Measurements from ENCODE around the gene ITGA2B. TPM values are rescaled to one million over a fixed set of nuclear protein-coding genes. Genes with fewer than 3 reads are reported as not detected.
"Not testable (repeated sequence)": the region's sequence is repeated elsewhere in the genome, so short reads cannot be mapped to it uniquely, and the experiment has no call there.

The ITGA2B gene
- total RNA-seq, 1 donor from 2014 or later = 0.44 TPM

DNA sequence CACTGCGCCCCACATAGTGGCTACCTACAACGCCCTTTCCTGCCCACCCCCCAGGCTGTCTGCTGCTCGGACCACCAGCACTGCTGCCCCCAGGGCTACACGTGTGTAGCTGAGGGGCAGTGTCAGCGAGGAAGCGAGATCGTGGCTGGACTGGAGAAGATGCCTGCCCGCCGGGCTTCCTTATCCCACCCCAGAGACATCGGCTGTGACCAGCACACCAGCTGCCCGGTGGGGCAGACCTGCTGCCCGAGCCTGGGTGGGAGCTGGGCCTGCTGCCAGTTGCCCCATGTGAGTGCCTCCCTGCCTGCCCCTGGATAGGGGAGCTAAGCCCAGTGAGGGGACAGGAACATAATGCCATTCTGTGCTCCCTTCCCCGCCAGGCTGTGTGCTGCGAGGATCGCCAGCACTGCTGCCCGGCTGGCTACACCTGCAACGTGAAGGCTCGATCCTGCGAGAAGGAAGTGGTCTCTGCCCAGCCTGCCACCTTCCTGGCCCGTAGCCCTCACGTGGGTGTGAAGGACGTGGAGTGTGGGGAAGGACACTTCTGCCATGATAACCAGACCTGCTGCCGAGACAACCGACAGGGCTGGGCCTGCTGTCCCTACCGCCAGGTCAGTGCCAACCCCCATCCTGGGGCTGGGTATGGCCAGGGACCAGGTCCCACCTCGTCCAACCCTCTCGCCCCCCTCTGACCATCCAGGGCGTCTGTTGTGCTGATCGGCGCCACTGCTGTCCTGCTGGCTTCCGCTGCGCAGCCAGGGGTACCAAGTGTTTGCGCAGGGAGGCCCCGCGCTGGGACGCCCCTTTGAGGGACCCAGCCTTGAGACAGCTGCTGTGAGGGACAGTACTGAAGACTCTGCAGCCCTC is 37.3 kb downstream of the ITGA2B start:
- Mint-ChIP-seq H3K36me3 (ENCODE audit: low read depth) (peaks cover 7% of the 10 kb centered on the region), H3K27ac (no peak overlapping the region), H3K27me3 (ENCODE audit: insufficient read depth) (peaks cover 6% of the 10 kb centered on the region), H3K9me3 (no peaks in the 10 kb centered on the region), H3K4me1 (ENCODE audit: low read depth) (peaks cover 10% of the 10 kb centered on the region), H3K4me3 (peak overlapping the region; percentile 19)
- intact Hi-C loops (cut with micrococcal nuclease) = no loop called here
- no peak for DNase-seq (ENCODE audit: low spot score)

DNA sequence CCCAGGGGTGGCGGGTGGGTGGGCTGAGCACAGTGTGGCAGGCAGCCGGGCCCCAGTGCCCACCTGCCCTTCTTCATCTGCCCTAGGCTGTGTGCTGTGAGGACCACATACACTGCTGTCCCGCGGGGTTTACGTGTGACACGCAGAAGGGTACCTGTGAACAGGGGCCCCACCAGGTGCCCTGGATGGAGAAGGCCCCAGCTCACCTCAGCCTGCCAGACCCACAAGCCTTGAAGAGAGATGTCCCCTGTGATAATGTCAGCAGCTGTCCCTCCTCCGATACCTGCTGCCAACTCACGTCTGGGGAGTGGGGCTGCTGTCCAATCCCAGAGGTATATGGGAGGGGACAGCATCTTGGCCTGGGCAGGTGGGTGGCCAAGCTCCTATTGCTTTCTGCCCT is 38.0 kb downstream of the ITGA2B start:
- H3K4me1 Mint-ChIP-seq (ENCODE audit: low read depth) = peaks cover 10% of the 10 kb centered on the region
- H3K4me3 Mint-ChIP-seq = no peak overlapping the region
- H3K27me3 Mint-ChIP-seq (ENCODE audit: insufficient read depth) = peaks cover 6% of the 10 kb centered on the region
- H3K27ac Mint-ChIP-seq = no peak overlapping the region
- no peaks in the 10 kb centered on the region for H3K9me3 Mint-ChIP-seq
- no peak for DNase-seq (ENCODE audit: low spot score)
- intact Hi-C loops (cut with micrococcal nuclease) = no loop called here
- peaks cover 7% of the 10 kb centered on the region for H3K36me3 Mint-ChIP-seq (ENCODE audit: low read depth)

DNA sequence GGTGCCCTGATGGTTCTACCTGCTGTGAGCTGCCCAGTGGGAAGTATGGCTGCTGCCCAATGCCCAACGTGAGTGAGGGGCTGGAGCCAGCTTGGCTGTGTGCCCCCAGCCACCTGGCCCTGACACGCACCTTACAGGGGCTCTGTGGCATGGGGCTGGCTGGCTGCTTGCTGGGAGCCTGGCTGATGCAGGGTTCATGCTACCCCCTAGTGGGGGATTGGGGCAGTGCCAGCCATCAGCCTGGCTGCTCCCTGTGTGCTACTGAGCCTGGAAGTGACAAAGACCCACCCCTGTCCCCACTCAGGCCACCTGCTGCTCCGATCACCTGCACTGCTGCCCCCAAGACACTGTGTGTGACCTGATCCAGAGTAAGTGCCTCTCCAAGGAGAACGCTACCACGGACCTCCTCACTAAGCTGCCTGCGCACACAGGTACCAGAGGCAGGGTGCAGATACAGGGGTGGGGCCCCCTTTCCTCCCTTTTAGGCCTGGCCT is 38.7 kb downstream of the ITGA2B start:
- Mint-ChIP-seq H3K36me3 (ENCODE audit: low read depth) (peaks cover 7% of the 10 kb centered on the region), H3K27ac (no peak overlapping the region), H3K27me3 (ENCODE audit: insufficient read depth) (peaks cover 6% of the 10 kb centered on the region), H3K9me3 (no peaks in the 10 kb centered on the region), H3K4me3 (no peak overlapping the region), H3K4me1 (ENCODE audit: low read depth) (peaks cover 15% of the 10 kb centered on the region)
- DNase-seq (ENCODE audit: low spot score) = peak; percentile 60
- intact Hi-C loops (cut with micrococcal nuclease) = no loop called here

DNA sequence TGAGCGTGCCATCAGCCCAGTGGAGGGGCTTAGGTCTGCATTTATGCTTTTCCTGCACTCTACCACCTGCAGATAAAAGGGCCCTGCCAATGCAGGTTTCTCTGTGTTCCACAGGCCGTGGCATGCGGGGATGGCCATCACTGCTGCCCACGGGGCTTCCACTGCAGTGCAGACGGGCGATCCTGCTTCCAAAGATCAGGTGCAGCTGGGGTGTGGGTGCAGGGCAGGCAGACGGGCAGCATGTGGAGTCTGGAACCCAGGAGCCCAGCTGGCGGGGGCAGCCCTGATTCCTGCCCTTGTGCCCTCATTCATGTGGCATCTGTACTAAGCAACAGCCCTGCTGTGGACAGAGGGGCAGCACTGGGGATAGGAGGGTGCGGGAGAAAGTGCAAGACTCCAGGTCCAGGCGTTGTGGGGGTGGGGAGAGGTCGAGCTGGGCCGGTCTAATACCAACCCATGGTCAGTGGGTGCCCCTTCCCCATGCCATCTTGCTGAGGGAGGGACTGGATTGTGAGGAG is 39.8 kb downstream of the ITGA2B start:
- no peak for DNase-seq (ENCODE audit: low spot score)
- Mint-ChIP-seq H3K9me3 (no peaks in the 10 kb centered on the region), H3K36me3 (ENCODE audit: low read depth) (peaks cover 7% of the 10 kb centered on the region), H3K27me3 (ENCODE audit: insufficient read depth) (no peaks in the 10 kb centered on the region), H3K27ac (no peak overlapping the region), H3K4me3 (no peak overlapping the region), H3K4me1 (ENCODE audit: low read depth) (peaks cover 27% of the 10 kb centered on the region)
- intact Hi-C loops (cut with micrococcal nuclease) = loop anchor here (5.0 kb wide), 1 partner anchor 227 kb away; the partner anchor contains the start of gene HDAC5

DNA sequence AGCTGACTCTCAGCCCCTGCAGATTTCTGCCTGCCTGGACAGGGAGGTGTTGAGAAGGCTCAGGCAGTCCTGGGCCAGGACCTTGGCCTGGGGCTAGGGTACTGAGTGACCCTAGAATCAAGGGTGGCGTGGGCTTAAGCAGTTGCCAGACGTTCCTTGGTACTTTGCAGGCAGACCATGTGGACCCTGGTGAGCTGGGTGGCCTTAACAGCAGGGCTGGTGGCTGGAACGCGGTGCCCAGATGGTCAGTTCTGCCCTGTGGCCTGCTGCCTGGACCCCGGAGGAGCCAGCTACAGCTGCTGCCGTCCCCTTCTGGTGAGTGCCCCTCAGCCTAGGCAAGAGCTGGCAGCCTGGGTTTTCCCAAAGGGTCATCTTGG is 40.5 kb downstream of the ITGA2B start:
- no peak for DNase-seq (ENCODE audit: low spot score)
- peaks cover 7% of the 10 kb centered on the region for H3K36me3 Mint-ChIP-seq (ENCODE audit: low read depth)
- H3K27ac Mint-ChIP-seq = no peak overlapping the region
- no peak overlapping the region for H3K4me3 Mint-ChIP-seq
- H3K9me3 Mint-ChIP-seq = no peaks in the 10 kb centered on the region
- intact Hi-C loops (cut with micrococcal nuclease) = loop anchor here (5.0 kb wide), 1 partner anchor 227 kb away; the partner anchor contains the start of gene HDAC5
- H3K27me3 Mint-ChIP-seq (ENCODE audit: insufficient read depth) = no peaks in the 10 kb centered on the region
- H3K4me1 Mint-ChIP-seq (ENCODE audit: low read depth) = peaks cover 27% of the 10 kb centered on the region

DNA sequence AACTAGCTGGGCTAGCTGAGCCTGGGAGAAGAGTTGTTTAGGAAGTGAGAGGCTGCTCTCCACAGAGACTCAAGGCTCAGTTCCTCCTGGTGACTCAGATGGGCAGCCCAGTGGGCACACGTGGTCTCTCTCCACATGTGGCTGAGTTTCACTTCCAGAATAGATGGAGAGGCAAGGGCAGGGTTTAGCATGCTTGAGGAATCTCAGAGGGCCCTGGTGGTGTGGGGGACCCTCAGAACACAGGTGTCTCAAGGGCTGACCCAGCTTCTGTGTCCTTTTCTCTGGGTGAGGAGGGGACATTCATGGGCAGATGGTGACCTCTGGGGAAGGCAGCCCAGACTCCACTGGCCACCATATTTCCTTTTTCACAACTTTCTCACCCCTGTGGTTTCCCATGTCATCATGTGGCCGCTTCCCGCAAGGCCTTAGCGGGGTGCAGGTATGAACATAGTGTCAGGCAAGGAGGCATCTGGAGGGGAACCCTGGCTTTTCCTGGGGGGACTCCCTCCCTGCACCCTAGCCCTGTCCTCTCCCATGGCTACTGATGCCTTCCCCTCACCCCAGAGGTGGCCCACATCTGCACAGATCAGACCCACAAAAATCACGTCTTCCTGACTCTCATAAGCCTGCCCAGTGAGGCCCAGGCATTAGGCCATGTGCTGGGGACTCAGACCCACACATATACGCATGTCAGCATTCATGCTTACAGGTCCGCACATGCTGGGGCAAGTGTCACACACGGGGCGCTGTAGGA is 41.0 kb downstream of the ITGA2B start:
- Mint-ChIP-seq H3K27me3 (ENCODE audit: insufficient read depth) (peaks cover 2% of the 10 kb centered on the region), H3K27ac (no peak overlapping the region), H3K9me3 (no peaks in the 10 kb centered on the region), H3K4me1 (ENCODE audit: low read depth) (peaks cover 27% of the 10 kb centered on the region), H3K36me3 (ENCODE audit: low read depth) (peaks cover 7% of the 10 kb centered on the region), H3K4me3 (no peak overlapping the region)
- intact Hi-C loops (cut with micrococcal nuclease) = loop anchor here (5.0 kb wide), 1 partner anchor 226 kb away; the partner anchor contains the start of gene HDAC5
- no peak for DNase-seq (ENCODE audit: low spot score)

DNA sequence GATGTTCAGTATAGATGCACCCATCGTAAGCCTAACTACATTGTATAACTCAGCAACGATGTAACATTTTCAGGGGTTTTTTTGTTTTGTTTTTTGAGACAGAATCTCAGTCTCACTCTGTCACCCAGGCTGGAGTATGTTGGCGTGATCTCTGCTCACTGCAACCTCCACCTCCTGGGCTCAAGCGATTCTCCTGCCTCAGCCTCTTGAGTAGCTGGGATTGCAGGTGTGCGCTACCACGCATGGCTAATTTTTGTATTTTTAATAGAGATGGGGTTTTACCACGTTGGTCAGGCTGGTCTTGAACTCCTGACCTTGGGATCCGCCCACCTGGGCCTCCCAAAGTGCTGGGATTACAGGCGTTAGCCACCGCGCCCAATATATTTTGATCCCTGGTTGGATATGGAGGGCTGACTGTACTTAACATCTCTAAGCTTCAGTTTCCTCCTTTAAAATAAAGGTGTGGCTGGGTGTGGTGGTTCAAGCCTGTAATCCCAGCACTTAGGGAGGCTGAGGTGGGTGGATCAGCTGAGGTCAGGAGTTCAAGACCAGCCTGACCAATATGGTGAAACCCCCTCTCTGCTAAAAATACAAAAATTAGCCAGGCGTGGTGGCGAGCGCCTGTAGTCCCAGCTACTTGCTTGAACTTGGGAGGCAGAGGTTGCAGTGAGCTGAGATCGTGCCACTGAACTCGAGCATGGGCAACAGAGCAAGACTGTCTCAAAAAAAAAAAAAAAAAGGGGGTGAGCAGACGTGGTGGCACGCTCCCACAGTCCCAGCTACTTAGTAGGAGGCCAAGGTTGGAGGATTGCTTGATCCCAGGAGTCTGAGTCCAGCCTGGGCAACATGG is 42.0 kb downstream of the ITGA2B start:
- not testable (repeated sequence) for H3K9me3 Mint-ChIP-seq; DNase-seq (ENCODE audit: low spot score); H3K36me3 Mint-ChIP-seq (ENCODE audit: low read depth); H3K27me3 Mint-ChIP-seq (ENCODE audit: insufficient read depth); H3K27ac Mint-ChIP-seq
- Mint-ChIP-seq H3K4me3 (peak overlapping the region; percentile 26), H3K4me1 (ENCODE audit: low read depth) (peaks cover 27% of the 10 kb centered on the region)
- intact Hi-C loops (cut with micrococcal nuclease) = loop anchor here (5.0 kb wide), 1 partner anchor 225 kb away; the partner anchor contains the start of gene HDAC5

DNA sequence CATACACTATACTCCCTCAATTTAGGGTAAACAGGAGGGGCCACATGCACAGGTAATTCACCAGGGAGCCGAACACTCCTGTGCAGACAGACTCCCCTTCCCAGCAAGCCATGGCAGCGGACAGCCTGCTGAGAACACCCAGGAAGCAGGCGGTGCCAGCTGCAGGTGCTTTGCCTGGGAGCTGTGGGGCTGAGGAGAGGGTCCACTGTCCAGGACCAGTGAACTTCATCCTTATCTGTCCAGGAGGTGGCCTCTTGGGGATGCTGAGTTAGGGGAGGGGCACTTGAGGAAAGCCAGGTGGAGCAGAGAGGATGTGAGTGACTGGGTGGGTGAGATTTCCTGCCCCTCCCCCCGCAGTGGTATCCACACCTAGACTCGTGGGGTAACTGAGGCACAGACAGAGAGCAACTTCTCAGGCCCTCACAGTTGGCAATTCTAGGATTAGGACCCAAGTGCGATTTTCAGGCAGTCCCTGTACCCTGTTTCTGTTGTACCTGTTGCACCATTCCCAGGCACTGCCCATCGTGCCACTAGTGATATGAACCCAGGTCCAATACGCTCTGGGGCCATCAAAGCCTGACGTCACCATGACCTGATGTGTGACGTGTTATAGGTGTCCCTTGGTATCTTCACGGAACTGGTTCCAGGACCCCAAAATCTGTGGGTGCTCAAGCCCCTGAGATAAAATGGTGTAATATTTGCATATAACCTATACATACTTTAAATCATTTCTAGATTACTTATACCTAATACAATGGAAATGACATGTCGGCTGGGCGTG is 43.2 kb downstream of the ITGA2B start:
- Mint-ChIP-seq H3K36me3 (ENCODE audit: low read depth) (peaks cover 4% of the 10 kb centered on the region), H3K4me3 (peak overlapping the region; percentile 93), H3K9me3 (no peaks in the 10 kb centered on the region), H3K27me3 (ENCODE audit: insufficient read depth) (peaks cover 3% of the 10 kb centered on the region), H3K27ac (no peak overlapping the region), H3K4me1 (ENCODE audit: low read depth) (peaks cover 27% of the 10 kb centered on the region)
- no peak for DNase-seq (ENCODE audit: low spot score)
- intact Hi-C loops (cut with micrococcal nuclease) = loop anchor here (5.0 kb wide), 1 partner anchor 224 kb away; the partner anchor contains the start of gene HDAC5

DNA sequence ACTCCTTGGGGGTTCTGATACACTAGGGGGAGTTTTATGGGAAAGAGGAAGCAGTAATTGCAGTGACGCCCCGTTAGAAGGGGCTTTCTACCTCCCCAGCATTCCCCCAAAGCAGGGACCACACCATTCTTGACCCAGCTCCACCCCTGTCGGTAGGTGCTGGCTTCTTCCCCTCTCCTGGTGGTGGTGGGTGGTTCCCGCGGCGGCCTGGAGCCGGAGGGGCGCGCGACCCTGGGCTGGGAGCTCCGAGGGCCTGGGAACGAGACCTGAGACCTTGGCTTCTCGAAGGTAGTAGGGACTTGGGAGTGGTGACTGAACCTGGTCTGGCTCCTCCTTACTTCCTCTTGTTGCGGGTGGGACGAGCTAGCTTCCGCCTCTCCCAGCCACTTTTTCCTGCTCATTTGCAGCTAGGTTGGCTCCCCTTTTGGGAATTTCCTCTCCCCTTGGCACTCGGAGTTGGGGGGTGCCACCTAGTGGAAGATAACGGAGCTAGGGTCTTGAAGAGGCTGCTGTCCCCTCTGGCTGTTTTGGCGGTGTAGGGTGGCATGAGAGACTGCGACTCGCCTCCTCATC is 43.9 kb downstream of the ITGA2B start:
- peak overlapping the region; percentile 84 for H3K27ac Mint-ChIP-seq
- H3K36me3 Mint-ChIP-seq (ENCODE audit: low read depth) = peaks cover 4% of the 10 kb centered on the region
- no peak for DNase-seq (ENCODE audit: low spot score)
- intact Hi-C loops (cut with micrococcal nuclease) = loop anchor here (1.0 to 5.0 kb wide), 9 partner anchors 14 to 279 kb away; partner anchors contain the start of genes FAM171A2, G6PC3, HDAC5 and LSM12
- peaks cover 27% of the 10 kb centered on the region for H3K4me1 Mint-ChIP-seq (ENCODE audit: low read depth)
- H3K9me3 Mint-ChIP-seq = no peaks in the 10 kb centered on the region
- H3K4me3 Mint-ChIP-seq = peak overlapping the region; percentile 93
- H3K27me3 Mint-ChIP-seq (ENCODE audit: insufficient read depth) = peaks cover 9% of the 10 kb centered on the region

DNA sequence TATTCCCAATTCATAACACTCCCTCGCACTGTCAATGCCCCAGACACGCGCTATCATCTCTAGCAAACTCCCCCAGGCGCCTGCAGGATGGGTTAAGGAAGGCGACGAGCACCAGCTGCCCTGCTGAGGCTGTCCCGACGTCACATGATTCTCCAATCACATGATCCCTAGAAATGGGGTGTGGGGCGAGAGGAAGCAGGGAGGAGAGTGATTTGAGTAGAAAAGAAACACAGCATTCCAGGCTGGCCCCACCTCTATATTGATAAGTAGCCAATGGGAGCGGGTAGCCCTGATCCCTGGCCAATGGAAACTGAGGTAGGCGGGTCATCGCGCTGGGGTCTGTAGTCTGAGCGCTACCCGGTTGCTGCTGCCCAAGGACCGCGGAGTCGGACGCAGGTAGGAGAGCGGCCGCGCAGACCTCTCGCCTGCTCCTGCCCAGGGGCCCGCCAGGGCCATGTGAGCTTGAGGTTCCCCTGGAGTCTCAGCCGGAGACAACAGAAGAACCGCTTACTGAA is 44.5 kb downstream of the ITGA2B start, which contains the start of gene GRN:
Gene GRN, plus strand, starts transcription at position 364 of the 515 bp plus-strand sequence. CDS start 3,863 bp downstream, outside the sequence.
- H3K27ac Mint-ChIP-seq = peak within 1 kb of the TSS; percentile 84
- intact Hi-C loops (cut with micrococcal nuclease) = loop anchor here (1.0 to 5.0 kb wide), 9 partner anchors 14 to 279 kb away; partner anchors contain the start of genes FAM171A2, G6PC3, HDAC5 and LSM12

More for the DNA sequence above, 44.5 kb downstream of the ITGA2B start, which contains the start of gene GRN:
- Mint-ChIP-seq H3K9me3 (no peaks in the 10 kb centered on the region), H3K27me3 (ENCODE audit: insufficient read depth) (peaks cover 9% of the 10 kb centered on the region), H3K4me1 (ENCODE audit: low read depth) (peaks cover 27% of the 10 kb centered on the region), H3K4me3 (peak within 1 kb of the TSS; percentile 93), H3K36me3 (ENCODE audit: low read depth) (peaks cover 4% of the 10 kb centered on the region)
- DNase-seq (ENCODE audit: low spot score) = peak; percentile 84

Data from activated T-helper 1 cell treated with anti-CD3 and anti-CD28 coated beads, Interleukin-12 subunit alpha, Interleukin-12 subunit beta, Interleukin-2, Interleukin-4 antibody, amounts not matched to agents 30 ng/mL and 10 ng/mL and 1 ng/mL, durations not matched to agents 14 hours and 24 hours and 36 hours (primary cell).